NCI-H345 treated with DMSO at 0.1 percent for 48 hours (cell line): Measurements from ENCODE around the gene COQ2.

Experiments used
- DNase-seq: peaks from one replicate; lab custom pipeline; 2025; ENCODE audit not compliant: unreplicated experiment; lab: John Stamatoyannopoulos, UW

The COQ2 gene

GRCh38 chr4:83219344-83220331, 65.0 kb downstream of the COQ2 start:
- no peak for DNase-seq

GRCh38 chr4:83217721-83218522, 66.7 kb downstream of the COQ2 start:
- DNase-seq = no peak

- DNase-seq = no peak
Measured at GRCh38 chr4:83216959-83217683, 67.5 kb downstream of the COQ2 start.

- no peak for DNase-seq
Measured at GRCh38 chr4:83214079-83214478, 70.5 kb downstream of the COQ2 start.
